Prostate gland (tissue), 2 donors: ENCODE results near the gene RTBDN.

Experiments
- CTCF ChIP-seq, 4 experiments: fragments of 200-600 bp in 2 of 4; fragments of 450-650 bp in 2 of 4; sonication (generic) in 2 of 4; IDR thresholded peaks; 1 replicate in 3 of 4; 2 replicates in 1 of 4; pipeline ENCODE4 v1.5.1; 2016 to 2019; ENCODE audit warnings: antibody characterized with exemption in 4 of 4, mild to moderate bottlenecking in 2 of 4, moderate library complexity in 2 of 4
- POLR2A ChIP-seq: fragments of 450-650 bp; IDR thresholded peaks from one replicate; pipeline ENCODE4 v1.6.1; 2016; ENCODE audit warnings: antibody characterized with exemption, mild to moderate bottlenecking
- POLR2AphosphoS5 ChIP-seq: sonication (generic); formaldehyde crosslinking; IDR thresholded peaks from one replicate; pipeline ENCODE4 v1.6.1; 2017; ENCODE audit warnings: antibody characterized with exemption

GRCh38 chr19:12793290-12794195 is 40.8 kb downstream of the RTBDN start:
- TF ChIP-seq CTCF (IDR thresholded peaks at IDR 0.05) = peak in 1 of 4 experiments; percentile 30
- TF ChIP-seq POLR2A = peak; percentile 94
- peak; percentile 98 for TF ChIP-seq POLR2AphosphoS5
